Measurements from ENCODE around the gene DNAI7.

- TF ChIP-seq CTCF (IDR thresholded peaks at IDR 0.05) (no peak), POLR2A (IDR thresholded peaks at IDR 0.05) (no peak)
Measured at GRCh38 chr12:25194722-25195055, 271 bp downstream of the DNAI7 start.

Measured in testis (tissue), 2 donors.